Activated T-helper 2 cell treated with anti-CD3 and anti-CD28 coated beads, Interferon-gamma antibody, Interleukin-2, Interleukin-4, amounts not matched to agents 10 μg/mL and 5 μg/mL and 100 μg/mL, durations not matched to agents 14 hours and 24 hours and 36 hours (primary cell): ENCODE data around the gene GAK. TPM values are rescaled to one million over a fixed set of nuclear protein-coding genes. Genes with fewer than 3 reads are reported as not detected.

Experiments
- DNase-seq: peaks from one replicate; pipeline ENCODE4 v3.0.0; 2021; ENCODE audit warnings: low spot score
- H3K27ac Mint-ChIP-seq: one replicate; pipeline ENCODE4 v1.8.0; 2021; ENCODE audit warnings: mixed read lengths
- H3K27me3 Mint-ChIP-seq: one replicate; pipeline ENCODE4 v1.8.0; 2021; ENCODE audit warnings: low read depth, mixed read lengths
- H3K36me3 Mint-ChIP-seq: one replicate; pipeline ENCODE4 v1.8.0; 2021; ENCODE audit warnings: low read depth, mixed read lengths
- H3K4me1 Mint-ChIP-seq: one replicate; pipeline ENCODE4 v1.8.0; 2021; ENCODE audit warnings: low read depth, mixed read lengths
- H3K4me3 Mint-ChIP-seq: one replicate; pipeline ENCODE4 v1.8.0; 2021; ENCODE audit warnings: low read depth, mild to moderate bottlenecking, moderate library complexity, mixed read lengths
- H3K9me3 Mint-ChIP-seq: one replicate; pipeline ENCODE4 v1.8.0; 2021; ENCODE audit warnings: mixed read lengths
- intact Hi-C: fragments of 100-400 bp; cut with micrococcal nuclease; formaldehyde crosslinking; loops from one replicate; pipeline ENCODE4 v1.15.1; 2023
- total RNA-seq: library from RNA; stranded (reverse); gene quantifications from 2 replicates; pipeline ENCODE4 v1.2.3, GENCODE V29; 2022

The GAK gene
- total RNA-seq, 1 donor from 2014 or later = 125 TPM

GRCh38 chr4:960140-960635, 28.1 kb upstream of the GAK start:
- Mint-ChIP-seq H3K9me3 (no peaks in the 10 kb centered on the region), H3K4me1 (no peaks in the 10 kb centered on the region), H3K27ac (no peak overlapping the region), H3K4me3 (no peak overlapping the region), H3K27me3 (no peaks in the 10 kb centered on the region), H3K36me3 (no peaks in the 10 kb centered on the region)
- intact Hi-C loops = no loop called here
- no peak for DNase-seq

- intact Hi-C loops = no loop called here
- Mint-ChIP-seq H3K36me3 (no peaks in the 10 kb centered on the region), H3K9me3 (no peaks in the 10 kb centered on the region), H3K27ac (no peak overlapping the region), H3K27me3 (no peaks in the 10 kb centered on the region), H3K4me3 (no peak overlapping the region), H3K4me1 (no peaks in the 10 kb centered on the region)
- DNase-seq = no peak
Measured at GRCh38 chr4:959338-960139, 27.4 kb upstream of the GAK start.

- Mint-ChIP-seq H3K27ac (no peak overlapping the region), H3K36me3 (no peaks in the 10 kb centered on the region), H3K27me3 (no peaks in the 10 kb centered on the region), H3K4me1 (no peaks in the 10 kb centered on the region), H3K9me3 (no peaks in the 10 kb centered on the region), H3K4me3 (no peak overlapping the region)
- intact Hi-C loops = no loop called here
- DNase-seq = no peak
Measured at GRCh38 chr4:958696-959337, 26.7 kb upstream of the GAK start.

GRCh38 chr4:958314-958665, 26.2 kb upstream of the GAK start:
- Mint-ChIP-seq H3K36me3 (no peaks in the 10 kb centered on the region), H3K27ac (no peak overlapping the region), H3K9me3 (no peaks in the 10 kb centered on the region)

GRCh38 chr4:957581-958313, 25.6 kb upstream of the GAK start:
- intact Hi-C loops = no loop called here

More at GRCh38 chr4:958314-958665, 26.2 kb upstream of the GAK start:
- H3K4me1 Mint-ChIP-seq = no peaks in the 10 kb centered on the region
- DNase-seq = no peak
- intact Hi-C loops = no loop called here
- H3K4me3 Mint-ChIP-seq = no peak overlapping the region
- no peaks in the 10 kb centered on the region for H3K27me3 Mint-ChIP-seq

GRCh38 chr4:957231-957580, 25.1 kb upstream of the GAK start:
- DNase-seq = no peak
- H3K4me3 Mint-ChIP-seq = no peak overlapping the region
- H3K36me3 Mint-ChIP-seq = no peaks in the 10 kb centered on the region
- intact Hi-C loops = no loop called here
- H3K9me3 Mint-ChIP-seq = no peaks in the 10 kb centered on the region
- no peaks in the 10 kb centered on the region for H3K27me3 Mint-ChIP-seq
- no peaks in the 10 kb centered on the region for H3K4me1 Mint-ChIP-seq
- no peak overlapping the region for H3K27ac Mint-ChIP-seq

More at GRCh38 chr4:957581-958313, 25.6 kb upstream of the GAK start:
- H3K27me3 Mint-ChIP-seq = no peaks in the 10 kb centered on the region
- no peak overlapping the region for H3K4me3 Mint-ChIP-seq
- H3K9me3 Mint-ChIP-seq = no peaks in the 10 kb centered on the region
- H3K4me1 Mint-ChIP-seq = no peaks in the 10 kb centered on the region
- DNase-seq = no peak
- H3K36me3 Mint-ChIP-seq = no peaks in the 10 kb centered on the region
- no peak overlapping the region for H3K27ac Mint-ChIP-seq

- Mint-ChIP-seq H3K27ac (no peak overlapping the region), H3K36me3 (no peaks in the 10 kb centered on the region), H3K4me3 (no peak overlapping the region), H3K4me1 (no peaks in the 10 kb centered on the region), H3K27me3 (no peaks in the 10 kb centered on the region), H3K9me3 (no peaks in the 10 kb centered on the region)
- intact Hi-C loops = no loop called here
- no peak for DNase-seq
Measured at GRCh38 chr4:956531-957230, 24.6 kb upstream of the GAK start.

- Mint-ChIP-seq H3K36me3 (no peaks in the 10 kb centered on the region), H3K27me3 (no peaks in the 10 kb centered on the region), H3K27ac (no peak overlapping the region), H3K9me3 (no peaks in the 10 kb centered on the region), H3K4me1 (no peaks in the 10 kb centered on the region), H3K4me3 (no peak overlapping the region)
- intact Hi-C loops = no loop called here
- no peak for DNase-seq
Measured at GRCh38 chr4:955931-956381, 23.8 kb upstream of the GAK start.

- Mint-ChIP-seq H3K27me3 (no peaks in the 10 kb centered on the region), H3K27ac (no peak overlapping the region), H3K4me3 (no peak overlapping the region), H3K9me3 (no peaks in the 10 kb centered on the region), H3K4me1 (no peaks in the 10 kb centered on the region), H3K36me3 (no peaks in the 10 kb centered on the region)
- DNase-seq = no peak
- intact Hi-C loops = no loop called here
Measured at GRCh38 chr4:955161-955921, 23.2 kb upstream of the GAK start.

- Mint-ChIP-seq H3K27me3 (no peaks in the 10 kb centered on the region), H3K27ac (no peak overlapping the region), H3K9me3 (no peaks in the 10 kb centered on the region), H3K4me1 (no peaks in the 10 kb centered on the region), H3K4me3 (no peak overlapping the region), H3K36me3 (no peaks in the 10 kb centered on the region)
- intact Hi-C loops = no loop called here
- no peak for DNase-seq
Measured at GRCh38 chr4:954211-955020, 22.3 kb upstream of the GAK start.

- Mint-ChIP-seq H3K36me3 (no peaks in the 10 kb centered on the region), H3K4me3 (no peak overlapping the region), H3K4me1 (no peaks in the 10 kb centered on the region), H3K27me3 (no peaks in the 10 kb centered on the region), H3K27ac (no peak overlapping the region), H3K9me3 (no peaks in the 10 kb centered on the region)
- intact Hi-C loops = no loop called here
- DNase-seq = no peak
Measured at GRCh38 chr4:953574-953915, 21.4 kb upstream of the GAK start.
